Activated T-cell treated with anti-CD3 and anti-CD28 coated beads, Interleukin-2, amount 50 U/mL, for 72 hours (primary cell): ENCODE measurements around the gene NDUFA13. TPM values are rescaled to one million over a fixed set of nuclear protein-coding genes. Genes with fewer than 3 reads are reported as not detected.

ENCODE experiments used
- ATAC-seq, 2 donors: fragments of 150-1000 bp; cut with Tn5 transposase; replicated peaks in 1 of 2; 2 replicates each; pipeline ENCODE4 v1.10.0; 2021; ENCODE audit warnings: moderate library complexity in 2 of 2, mild to moderate bottlenecking in 1 of 2
- DNase-seq, 2 donors: peaks; one replicate each; pipeline ENCODE4 v3.0.0; 2021 to 2022; ENCODE audit warnings: mixed read lengths in 1 of 2
- H3K27ac Mint-ChIP-seq: one replicate; pipeline ENCODE4 v1.8.0; 2022; ENCODE audit warnings: mild to moderate bottlenecking, moderate library complexity, mixed read lengths
- H3K27me3 Mint-ChIP-seq: one replicate; pipeline ENCODE4 v1.8.0; 2022; ENCODE audit warnings: low read depth, mixed read lengths
- H3K36me3 Mint-ChIP-seq, 2 donors: one replicate each; pipeline ENCODE4 v1.8.0; 2022; ENCODE audit warnings: mixed read lengths in 2 of 2, mild to moderate bottlenecking in 1 of 2; ENCODE audit not compliant: insufficient read depth in 2 of 2
- H3K4me1 Mint-ChIP-seq: one replicate; pipeline ENCODE4 v1.8.0; 2022; ENCODE audit warnings: low read depth, mixed read lengths
- H3K4me3 Mint-ChIP-seq, 2 donors: one replicate each; pipeline ENCODE4 v1.8.0; 2022; ENCODE audit warnings: mild to moderate bottlenecking in 2 of 2, mixed read lengths in 2 of 2, moderate library complexity in 2 of 2
- H3K9me3 Mint-ChIP-seq, 2 donors: one replicate each; pipeline ENCODE4 v1.8.0; 2022; ENCODE audit warnings: mixed read lengths in 2 of 2
- total RNA-seq, 2 donors: library from RNA; stranded (reverse); gene quantifications; one replicate each; pipeline ENCODE4 v1.2.3, GENCODE V29; 2022

Gene NDUFA13
- total RNA-seq, 2 donors from 2014 or later, result 229 to 263 TPM

GRCh38 chr19:19571071-19571786, 55.2 kb downstream of the NDUFA13 start:
- Mint-ChIP-seq H3K9me3 (no peaks in the 10 kb centered on the region), H3K4me1 (peaks cover 17% of the 10 kb centered on the region), H3K4me3 (no peak overlapping the region), H3K27ac (no peak overlapping the region), H3K27me3 (no peaks in the 10 kb centered on the region), H3K36me3 (peaks cover 9 to 14% of the 10 kb centered on the region in 2 donors)
- no peak for ATAC-seq
- no peak for DNase-seq

DNA sequence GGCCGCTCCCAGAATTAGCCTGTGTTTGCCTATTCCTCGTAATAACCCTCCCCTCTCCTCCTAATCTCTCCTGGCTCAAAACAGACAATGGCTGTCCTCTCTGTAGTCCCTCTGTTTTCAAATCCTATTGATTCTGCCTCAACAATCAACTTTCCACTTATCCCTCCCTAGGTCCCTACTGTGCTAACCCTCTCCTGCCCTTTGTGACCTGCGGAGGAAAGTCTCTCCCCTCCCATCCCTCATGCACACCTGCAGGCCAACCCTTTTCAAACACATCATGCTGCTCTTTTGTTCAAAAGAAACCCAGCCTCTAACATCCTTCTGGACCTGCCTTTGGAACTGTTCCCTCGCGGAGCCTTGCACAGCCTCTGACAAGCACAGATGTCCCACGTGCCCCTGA, 59.4 kb downstream of the NDUFA13 start:
- no peak overlapping the region for H3K4me3 Mint-ChIP-seq
- ATAC-seq (no peak), DNase-seq (no peak)
- peaks cover 4 to 5% of the 10 kb centered on the region in 2 donors for H3K36me3 Mint-ChIP-seq
- no peak overlapping the region for H3K27ac Mint-ChIP-seq
- H3K9me3 Mint-ChIP-seq, result no peaks in the 10 kb centered on the region
- no peaks in the 10 kb centered on the region for H3K27me3 Mint-ChIP-seq
- H3K4me1 Mint-ChIP-seq, result peaks cover 15% of the 10 kb centered on the region

Other genes starting within 250 kb of the NDUFA13 start
- gene TM6SF2, start 242.9 kb upstream of the NDUFA13 start, total RNA-seq, result not detected
- 10 to 100 TPM; 67.3 to 69.9 TPM for gene SUGP1, start 195.7 kb upstream of the NDUFA13 start, total RNA-seq
- gene MAU2, start 195.4 kb upstream of the NDUFA13 start, total RNA-seq, result 10 to 100 TPM; 64.2 to 68.5 TPM
- gene GATAD2A, start 110.5 kb upstream of the NDUFA13 start, total RNA-seq, result 100 to 1,000 TPM; 100 to 126 TPM
- gene TSSK6, start 677 bp upstream of the NDUFA13 start, total RNA-seq, result 1 to 10 TPM; 5.0 to 5.6 TPM
- 10 to 100 TPM; 18.2 to 21.3 TPM for gene YJEFN3, start 12.7 kb downstream of the NDUFA13 start, total RNA-seq
- under 1 TPM; 0.44 to 0.86 TPM for gene CILP2, start 22.0 kb downstream of the NDUFA13 start, total RNA-seq
- gene PBX4, start 102.5 kb downstream of the NDUFA13 start, total RNA-seq, result 10 to 100 TPM; 28.3 to 56.8 TPM
- 10 to 100 TPM; 72.8 to 82.2 TPM for gene LPAR2, start 112.0 kb downstream of the NDUFA13 start, total RNA-seq
- 10 to 100 TPM; 96.4 to 99.8 TPM for gene GMIP, start 127.4 kb downstream of the NDUFA13 start, total RNA-seq
- gene ATP13A1, start 147.5 kb downstream of the NDUFA13 start, total RNA-seq, result 10 to 100 TPM; 48.8 to 65.4 TPM
- gene ZNF101, start 152.6 kb downstream of the NDUFA13 start, total RNA-seq, result 10 to 100 TPM; 67.1 to 77.2 TPM
- 10 to 100 TPM in 1 of 2 donors, 1 to 10 TPM in 1; 9.1 to 12.1 TPM for gene ZNF14, start 216.9 kb downstream of the NDUFA13 start, total RNA-seq